ENCODE results near the gene CELF2. TPM values are rescaled to one million over a fixed set of nuclear protein-coding genes. Genes with fewer than 3 reads are reported as not detected.

The CELF2 gene
- total RNA-seq, 1 experiment from 2014 or later, result 28.7 TPM

DNA sequence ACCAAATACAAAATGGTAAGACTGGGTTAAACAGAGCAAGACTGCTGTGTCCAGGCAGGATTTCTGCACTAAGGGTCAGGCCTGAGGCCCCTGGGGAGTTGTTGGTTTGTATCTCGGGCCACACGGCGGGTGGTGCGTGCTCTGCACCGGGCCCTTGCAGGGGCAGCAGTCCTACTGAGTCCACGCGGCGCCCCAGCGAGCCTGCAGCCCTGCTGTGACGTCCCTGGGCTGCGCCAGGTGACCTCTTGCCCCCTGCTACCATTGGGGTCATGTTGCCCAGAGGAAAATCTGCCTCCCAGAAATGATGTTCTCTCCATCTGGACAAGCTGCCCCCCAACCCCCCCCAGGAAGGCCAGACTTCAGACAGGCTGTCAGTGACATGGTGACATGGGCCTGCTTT, 281.5 kb downstream of the CELF2 start:
- Histone ChIP-seq H3K23me2 (ENCODE audit: insufficient read length, low read depth, low read length, poor library complexity, severe bottlenecking) (no peaks in the 10 kb centered on the region), H4K91ac (ENCODE audit: insufficient read length, low read depth, low read length) (no peak overlapping the region), H2BK20ac (ENCODE audit: low read depth, low read length, poor library complexity, severe bottlenecking) (no peak overlapping the region), H3K27me3 (ENCODE audit: insufficient read depth, low read length) (no peaks in the 10 kb centered on the region), H2BK15ac (ENCODE audit: low read depth, low read length) (no peak overlapping the region), H2AK5ac (ENCODE audit: insufficient read length, low read length) (no peak overlapping the region), H3K23ac (ENCODE audit: insufficient read length, low read depth, low read length) (no peak overlapping the region), H2AFZ (ENCODE audit: low read length) (no peak overlapping the region), H3K4me1 (ENCODE audit: insufficient read depth, low read length) (no peaks in the 10 kb centered on the region), H3K9ac (ENCODE audit: extremely low read depth, insufficient read length, low read length) (no peak overlapping the region), H2BK120ac (ENCODE audit: low read depth, low read length, poor library complexity, severe bottlenecking) (no peak overlapping the region), H3K18ac (ENCODE audit: insufficient read length, low read depth, low read length) (no peak overlapping the region), H3K14ac (ENCODE audit: insufficient read depth, low read length) (no peak overlapping the region), H3T11ph (ENCODE audit: low read length) (no peak overlapping the region), H4K20me1 (ENCODE audit: control insufficient read depth, insufficient read depth, insufficient read length) (no peaks in the 10 kb centered on the region), H4K5ac (ENCODE audit: insufficient read length, low read depth, low read length) (no peak overlapping the region), H3K27ac (ENCODE audit: insufficient read length, low read depth, low read length) (no peak overlapping the region), H3K79me1 (ENCODE audit: insufficient read depth, low read depth, low read length, poor library complexity, severe bottlenecking) (no peaks in the 10 kb centered on the region), H3K79me2 (ENCODE audit: insufficient read depth, low read length) (no peaks in the 10 kb centered on the region), H3K4ac (ENCODE audit: low read depth, low read length) (no peak overlapping the region), H3K4me2 (ENCODE audit: insufficient read depth, insufficient read length, low read length) (no peak overlapping the region), H3K9me3 (ENCODE audit: control insufficient read depth, low read depth, low read length) (no peaks in the 10 kb centered on the region), H2BK5ac (ENCODE audit: insufficient read length, low read length) (no peak overlapping the region), H3K56ac (ENCODE audit: insufficient read length, low read depth, low read length) (no peak overlapping the region), H4K8ac (replicated peaks; ENCODE audit: insufficient read length, low read depth, low read length) (no peak overlapping the region), H2BK12ac (ENCODE audit: insufficient read length, low read depth, low read length) (no peak overlapping the region)
- TF ChIP-seq, protein P1, sequence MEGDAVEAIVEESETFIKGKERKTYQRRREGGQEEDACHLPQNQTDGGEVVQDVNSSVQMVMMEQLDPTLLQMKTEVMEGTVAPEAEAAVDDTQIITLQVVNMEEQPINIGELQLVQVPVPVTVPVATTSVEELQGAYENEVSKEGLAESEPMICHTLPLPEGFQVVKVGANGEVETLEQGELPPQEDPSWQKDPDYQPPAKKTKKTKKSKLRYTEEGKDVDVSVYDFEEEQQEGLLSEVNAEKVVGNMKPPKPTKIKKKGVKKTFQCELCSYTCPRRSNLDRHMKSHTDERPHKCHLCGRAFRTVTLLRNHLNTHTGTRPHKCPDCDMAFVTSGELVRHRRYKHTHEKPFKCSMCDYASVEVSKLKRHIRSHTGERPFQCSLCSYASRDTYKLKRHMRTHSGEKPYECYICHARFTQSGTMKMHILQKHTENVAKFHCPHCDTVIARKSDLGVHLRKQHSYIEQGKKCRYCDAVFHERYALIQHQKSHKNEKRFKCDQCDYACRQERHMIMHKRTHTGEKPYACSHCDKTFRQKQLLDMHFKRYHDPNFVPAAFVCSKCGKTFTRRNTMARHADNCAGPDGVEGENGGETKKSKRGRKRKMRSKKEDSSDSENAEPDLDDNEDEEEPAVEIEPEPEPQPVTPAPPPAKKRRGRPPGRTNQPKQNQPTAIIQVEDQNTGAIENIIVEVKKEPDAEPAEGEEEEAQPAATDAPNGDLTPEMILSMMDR (conservative IDR thresholded peaks at IDR 0.05), result no peak
- no peak overlapping the region for H3K27ac Mint-ChIP-seq
- WGBS (ENCODE audit: extremely low coverage, insufficient read length, low lambda C conversion rate), result no CpG with 5 or more reads among the region's 11 CpGs
- H3K27me3 Mint-ChIP-seq (ENCODE audit: low read depth), result no peaks in the 10 kb centered on the region
- peaks cover under 1 to 2% of the 10 kb centered on the region in 2 experiments; a peak in 1 of 5 replicates for H3K9me3 Mint-ChIP-seq
- DNase-seq, result no peak
- H3K4me3 Mint-ChIP-seq, result no peak overlapping the region
- peaks cover 6 to 32% (median 13%) of the 10 kb centered on the region in 3 experiments; a peak in 6 of 7 replicates for H3K36me3 Mint-ChIP-seq (ENCODE audit: insufficient read depth in 1 of 3, low read depth in 3 of 3)
- no peaks in the 10 kb centered on the region for H3K4me1 Mint-ChIP-seq
